ENCODE results near the gene BICDL2. TPM values are rescaled to one million over a fixed set of nuclear protein-coding genes. Genes with fewer than 3 reads are reported as not detected.

BICDL2 gene
- total and polyA plus RNA-seq, 9 of the 15 experiments (the other 6 are each of a cell fraction or from before 2014, with no cell fraction given): 0.09 to 0.28 (median 0.09) TPM; not detected in 6

GRCh38 chr16:2979669-2980226 lies 57.0 kb downstream of the BICDL2 start (continued):
- TF ChIP-seq PRDM10 (IDR thresholded peaks at IDR 0.05; ENCODE audit: partially characterized antibody) (no peak), RREB1 (CRISPR knock-in tag; IDR thresholded peaks at IDR 0.05) (no peak), CCNT2 (IDR thresholded peaks at IDR 0.05; ENCODE audit: borderline replicate concordance, extremely low read depth, insufficient read length, low read depth, low read length) (no peak), CBX8 (IDR thresholded peaks at IDR 0.05; ENCODE audit: borderline replicate concordance, extremely low read depth, low read depth, low read length, poor library complexity, severe bottlenecking) (no peak), CTCF (IDR thresholded peaks at IDR 0.05 in 2 of 3, conservative IDR thresholded peaks at IDR 0.05 in 1 of 3; ENCODE audit: insufficient read depth in 2 of 3, low read depth in 1 of 3, low read length in 3 of 3) (no peak), BRD4 (IDR thresholded peaks at IDR 0.05) (no peak)

Data from K562 (cell line).